NCI-H226 (cell line): ENCODE data around the gene FBLN5.
"Not testable (repeated sequence)": the region's sequence is repeated elsewhere in the genome, so short reads cannot be mapped to it uniquely, and the experiment has no call there.

ENCODE experiments used
- DNase-seq: peaks from one replicate; pipeline ENCODE4 v3.0.0-alpha.2; 2015

Gene FBLN5

GRCh38 chr14:91882369-91882768 is 65.1 kb downstream of the FBLN5 start:
- no peak for DNase-seq

GRCh38 chr14:91879196-91879595 is 68.3 kb downstream of the FBLN5 start:
- no peak for DNase-seq

GRCh38 chr14:91878274-91878673 is 69.2 kb downstream of the FBLN5 start:
- no peak for DNase-seq

DNA sequence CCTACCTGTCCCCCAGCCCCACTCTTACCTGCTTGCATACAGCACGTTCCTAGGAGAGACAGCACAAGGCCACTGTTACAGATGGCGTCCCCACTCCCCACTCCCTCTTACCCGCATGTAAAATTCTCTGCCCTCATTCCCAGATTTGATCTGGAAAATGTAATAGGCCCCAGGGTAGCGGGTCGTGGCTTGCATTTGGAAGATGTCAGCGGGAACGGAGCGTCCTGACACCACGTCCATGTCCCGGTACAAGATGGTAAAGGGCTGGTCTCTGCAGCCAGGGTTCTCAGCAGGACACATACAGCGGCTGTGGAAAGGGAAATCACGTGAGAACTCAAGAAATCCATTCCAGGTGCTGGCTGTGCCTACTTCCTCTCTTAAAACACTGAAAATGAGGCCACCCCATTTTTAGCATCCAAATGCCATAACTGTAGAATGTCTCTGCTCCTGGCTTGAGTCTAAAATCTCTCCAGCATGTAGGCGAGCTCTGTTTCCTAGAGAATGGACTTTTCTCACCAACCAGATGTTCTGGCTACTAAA is 70.0 kb downstream of the FBLN5 start:
- no peak for DNase-seq

- no peak for DNase-seq
These were observed 71.0 kb downstream of the FBLN5 start for GRCh38 chr14:91876492-91876891.

GRCh38 chr14:91875525-91876286 is 71.8 kb downstream of the FBLN5 start:
- no peak for DNase-seq

DNA sequence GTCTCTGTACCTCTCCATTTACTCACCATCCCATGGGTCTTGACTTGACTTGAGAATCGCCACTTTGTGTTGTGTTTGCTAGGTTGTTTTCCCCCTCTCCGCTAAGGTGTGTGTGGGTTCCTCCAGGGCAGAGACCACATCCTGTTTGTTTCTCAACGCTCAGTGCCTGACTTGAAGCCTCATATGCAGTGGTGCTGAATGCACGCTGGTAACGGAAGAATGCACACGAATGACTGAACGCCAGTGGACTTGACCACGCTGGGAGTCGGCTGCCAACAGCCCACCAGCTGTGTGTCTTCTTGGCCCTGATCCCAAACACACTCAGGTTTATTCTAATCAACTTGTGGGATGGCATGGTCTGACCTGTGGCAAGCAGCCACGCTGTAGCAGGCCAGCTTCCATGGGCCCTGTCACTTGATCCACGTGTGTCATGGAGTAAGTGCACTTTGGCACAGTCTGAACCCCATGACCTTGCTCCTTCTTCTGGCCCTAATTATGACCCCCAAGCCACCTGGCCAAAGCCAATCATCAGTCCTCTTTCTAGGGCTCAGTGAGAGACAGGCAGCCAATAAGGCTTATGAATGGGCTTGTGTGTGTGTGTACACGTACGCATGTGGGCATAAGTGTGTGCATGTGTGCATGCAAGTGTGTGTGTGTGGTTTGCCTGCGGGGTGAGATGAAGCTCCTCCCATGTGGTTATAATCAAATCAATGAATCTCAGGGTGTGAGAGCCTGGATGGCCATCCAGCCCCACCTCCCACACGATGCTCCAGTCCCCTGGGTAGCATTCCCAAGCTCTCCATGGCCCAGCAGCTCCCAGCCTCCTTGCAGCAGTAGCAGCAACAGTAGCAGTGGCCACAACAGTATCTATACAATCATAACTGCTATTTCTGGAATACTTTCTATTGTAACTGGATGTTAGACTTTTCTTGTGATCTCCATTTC is 73.8 kb downstream of the FBLN5 start:
- no peak for DNase-seq

DNA sequence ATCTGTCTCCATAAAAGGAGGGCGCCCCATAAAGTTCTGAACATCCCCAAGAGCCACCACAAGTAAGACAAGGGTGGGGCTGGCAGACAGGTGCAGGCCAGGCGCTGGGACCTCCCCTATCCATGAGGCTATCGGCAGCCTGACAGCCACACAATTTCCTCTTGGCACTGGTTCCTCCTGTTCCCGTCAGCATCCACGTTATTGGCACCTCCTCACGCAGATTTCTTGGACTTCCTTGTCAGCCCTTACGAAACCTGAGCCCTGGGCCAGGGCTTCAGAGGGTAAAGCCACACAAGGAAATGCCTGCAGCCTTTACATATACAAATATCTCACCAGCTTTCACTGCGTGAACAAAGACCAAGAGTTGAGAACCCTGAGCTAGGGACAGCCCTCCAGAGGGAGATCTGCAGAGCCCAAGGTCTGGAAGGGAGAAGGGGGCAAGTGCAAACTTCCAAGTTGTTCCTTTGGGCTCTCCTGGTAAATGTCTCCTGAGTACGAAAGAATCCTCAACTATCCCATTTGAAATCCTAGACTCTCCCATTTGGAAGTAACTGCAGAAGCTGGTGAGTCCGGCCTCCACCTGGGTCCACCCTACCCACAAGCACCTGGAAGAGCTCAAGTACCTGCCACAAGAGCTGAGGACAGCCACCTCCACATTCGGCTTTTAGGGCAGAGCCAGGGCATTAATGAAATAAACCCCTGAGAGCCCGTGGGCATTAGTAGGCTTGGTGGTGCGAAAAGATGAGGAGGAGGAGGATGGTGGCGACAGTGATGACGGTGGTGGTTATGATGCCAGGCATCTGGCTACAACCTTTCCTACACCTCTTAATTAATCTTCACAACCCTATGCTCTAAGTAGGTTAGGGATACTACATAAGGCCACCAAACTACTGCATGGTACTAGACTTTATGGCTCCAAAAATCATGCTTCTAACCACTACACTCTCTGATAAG is 74.7 kb downstream of the FBLN5 start:
- peak; percentile 35 for DNase-seq

DNA sequence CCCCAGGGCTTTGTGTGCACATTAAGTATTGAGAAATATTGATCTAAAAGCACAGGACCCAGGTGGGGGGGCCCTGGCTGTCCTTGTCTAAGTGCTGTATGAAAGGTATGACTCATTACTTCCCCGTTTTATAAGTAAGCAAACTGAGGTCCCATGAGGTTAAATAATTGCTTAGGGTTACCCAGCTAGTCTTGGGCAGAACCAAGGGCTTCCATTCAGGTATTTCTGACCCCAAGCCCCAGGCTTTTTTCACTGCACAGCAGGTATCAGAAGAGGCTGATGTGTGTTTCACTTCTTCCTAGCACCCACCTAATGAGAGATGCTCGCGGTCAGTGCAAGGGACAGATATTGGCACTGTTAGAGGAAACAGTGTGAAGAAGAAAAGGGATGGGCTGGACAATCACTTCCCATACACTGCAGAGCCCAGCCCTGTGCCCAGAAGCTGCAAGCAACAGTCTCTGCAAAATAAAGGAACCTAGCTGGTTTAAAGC is 75.4 kb downstream of the FBLN5 start:
- DNase-seq, result no peak

DNA sequence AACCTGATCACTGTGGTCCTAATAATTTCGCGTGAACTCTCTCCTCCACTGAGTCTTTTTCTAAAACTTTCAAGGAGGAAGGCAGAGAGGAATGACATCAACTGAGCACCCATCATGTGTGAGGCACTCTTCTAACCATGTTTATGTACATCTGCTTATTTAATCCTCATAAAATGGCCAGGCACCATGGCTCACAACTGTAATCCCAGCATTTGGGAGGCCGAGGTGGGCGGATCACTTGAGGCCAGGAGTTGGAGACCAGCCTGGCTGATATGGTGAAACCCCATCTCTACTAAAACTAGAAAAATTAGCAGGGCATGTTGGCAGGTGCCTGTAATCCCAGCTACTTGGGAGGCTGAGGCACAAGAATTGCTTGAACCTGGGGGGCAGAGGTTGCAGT is 76.1 kb downstream of the FBLN5 start:
- DNase-seq, result not testable (repeated sequence)

- no peak for DNase-seq
These were observed 76.6 kb downstream of the FBLN5 start for GRCh38 chr14:91870890-91871289.

DNA sequence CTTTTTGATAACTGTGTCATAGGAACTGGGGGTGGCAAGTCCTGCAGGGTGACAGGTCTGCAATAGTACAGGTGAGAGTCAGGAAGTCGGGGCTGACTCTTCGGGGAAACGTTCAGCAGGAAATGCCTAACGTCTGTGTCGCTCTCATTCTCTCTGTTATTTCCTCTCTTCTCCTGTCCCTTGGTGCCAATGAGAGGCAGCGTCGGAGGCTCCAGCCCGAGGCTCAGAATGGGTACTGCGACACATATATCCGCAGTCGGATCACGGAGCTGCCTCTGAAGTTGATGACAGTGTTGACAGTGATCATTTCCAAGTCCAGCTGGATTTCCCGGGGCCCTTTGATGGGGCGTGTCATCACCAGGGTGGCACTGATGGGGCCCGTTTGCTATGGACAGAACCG is 77.5 kb downstream of the FBLN5 start:
- DNase-seq, result peak; percentile 5

- DNase-seq, result no peak
These were observed 77.9 kb downstream of the FBLN5 start for GRCh38 chr14:91869556-91869955.

GRCh38 chr14:91867316-91867988 is 80.0 kb downstream of the FBLN5 start, which contains the start of gene TC2N:
TC2N (minus strand) TSS chr14:91867536; CDS start chr14:91813769, 53,767 bp downstream.
- DNase-seq, result no peak

DNA sequence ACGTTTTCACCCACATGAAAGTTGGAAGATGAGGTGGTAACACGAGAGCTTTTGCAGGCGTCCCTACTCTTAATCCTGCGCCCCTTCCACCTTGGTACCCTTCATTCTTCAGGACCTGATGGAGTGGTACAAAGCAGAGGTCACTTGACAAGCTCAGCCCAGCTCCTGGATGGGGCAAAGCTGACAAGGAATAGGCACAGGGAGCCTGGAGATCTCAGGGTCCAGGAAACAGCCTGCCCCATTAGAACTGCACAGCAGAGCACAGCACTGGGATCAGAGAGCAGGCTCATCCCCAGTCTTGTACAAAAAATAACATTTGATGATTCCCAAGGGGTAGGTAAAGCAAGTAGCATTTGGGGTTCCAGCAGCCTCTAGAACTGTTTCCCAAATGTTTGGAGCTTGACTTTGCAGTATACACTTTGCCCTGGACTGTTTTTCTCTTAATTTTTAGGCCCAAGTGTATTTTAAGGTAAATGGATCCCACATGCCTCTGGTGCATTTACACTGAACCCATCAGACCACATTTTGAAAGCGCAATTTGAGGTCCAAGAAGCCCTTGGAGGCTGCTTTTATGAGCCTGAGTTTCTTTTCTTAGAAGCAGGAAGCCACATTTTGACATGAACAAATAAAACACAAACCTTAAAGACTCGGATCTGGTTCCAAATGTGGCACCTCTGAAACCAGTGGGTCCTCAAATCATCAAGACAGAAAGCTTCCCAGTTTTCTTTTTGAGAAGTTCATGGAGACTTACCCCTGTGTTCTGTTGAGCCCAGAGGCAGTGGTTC is 80.8 kb downstream of the FBLN5 start:
- no peak for DNase-seq

DNA sequence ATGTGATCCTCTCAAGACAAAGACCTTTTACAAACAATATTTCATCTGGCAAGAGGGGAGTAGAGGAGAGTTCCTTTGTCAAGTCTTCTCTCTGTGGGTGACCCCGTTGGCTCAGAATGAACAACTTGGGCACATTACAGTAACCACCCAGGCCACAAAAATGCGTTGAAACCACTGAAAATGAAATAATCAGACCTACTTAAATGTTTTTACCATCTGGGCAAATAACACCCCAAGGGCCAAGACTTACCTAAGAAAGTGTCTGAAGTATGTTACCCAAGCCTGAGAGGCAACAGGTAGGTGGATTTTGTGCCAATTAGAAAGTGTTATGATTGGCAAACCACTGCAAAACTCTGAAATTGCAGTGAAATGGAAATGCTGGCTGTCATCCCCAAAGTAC is 81.4 kb downstream of the FBLN5 start:
- DNase-seq, result no peak

- no peak for DNase-seq
These were observed 85.1 kb downstream of the FBLN5 start for GRCh38 chr14:91862417-91862816.

DNA sequence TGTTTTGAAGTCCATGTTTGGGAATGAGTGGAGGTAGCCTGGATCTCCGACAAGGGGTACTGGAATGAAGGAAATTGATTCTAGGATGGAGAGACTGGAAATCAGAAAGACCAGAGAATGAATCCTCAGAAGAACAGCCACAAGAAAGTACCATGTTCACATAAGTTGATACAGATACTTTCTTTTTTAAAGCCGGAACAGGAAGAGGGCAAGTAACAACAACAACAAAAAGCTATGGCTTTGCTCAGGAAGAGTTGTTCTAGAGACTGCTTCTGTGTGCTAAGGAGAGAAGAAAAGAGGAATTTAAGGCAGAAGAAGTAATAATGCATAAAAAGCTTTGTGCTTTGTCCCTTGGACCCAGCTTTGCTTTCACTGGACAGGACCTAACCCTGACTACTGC is 86.4 kb downstream of the FBLN5 start:
- no peak for DNase-seq

GRCh38 chr14:91860238-91860637 is 87.3 kb downstream of the FBLN5 start:
- no peak for DNase-seq

DNA sequence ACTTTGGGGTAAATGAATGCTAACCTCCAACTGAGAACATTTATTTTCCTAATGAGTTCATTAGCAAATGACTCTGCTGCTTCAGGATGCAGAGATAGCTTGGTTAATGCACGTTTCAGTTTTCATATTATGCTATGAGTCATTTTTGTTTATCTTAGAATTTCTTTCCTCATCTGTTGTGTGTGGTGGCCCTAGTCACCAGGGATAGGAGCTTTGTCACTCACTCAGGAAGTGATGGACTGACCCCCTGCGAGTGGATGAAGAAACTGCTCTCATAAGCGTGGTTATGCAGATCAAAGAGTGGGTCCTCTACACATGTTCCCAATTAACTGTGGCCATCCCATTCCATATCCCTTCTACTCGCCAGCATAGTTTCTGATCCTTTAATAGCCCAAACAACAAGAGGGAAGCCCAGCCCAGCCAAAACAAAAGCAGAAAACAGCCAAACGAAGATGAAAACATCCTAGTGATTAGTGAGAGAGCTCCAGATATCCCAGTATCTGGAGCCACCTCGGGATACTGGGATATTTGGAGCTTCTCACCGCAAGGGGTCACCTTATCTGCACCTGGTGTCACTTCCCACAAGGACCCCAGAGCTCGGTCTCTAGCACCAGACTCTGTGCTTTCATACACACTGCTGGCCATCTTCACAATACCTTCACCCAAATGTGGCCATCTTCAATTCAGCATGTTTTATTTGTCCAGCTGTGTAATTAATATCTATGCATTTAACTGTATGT is 88.8 kb downstream of the FBLN5 start:
- DNase-seq, result no peak
